ENCODE data around the gene AGBL4.

DNA sequence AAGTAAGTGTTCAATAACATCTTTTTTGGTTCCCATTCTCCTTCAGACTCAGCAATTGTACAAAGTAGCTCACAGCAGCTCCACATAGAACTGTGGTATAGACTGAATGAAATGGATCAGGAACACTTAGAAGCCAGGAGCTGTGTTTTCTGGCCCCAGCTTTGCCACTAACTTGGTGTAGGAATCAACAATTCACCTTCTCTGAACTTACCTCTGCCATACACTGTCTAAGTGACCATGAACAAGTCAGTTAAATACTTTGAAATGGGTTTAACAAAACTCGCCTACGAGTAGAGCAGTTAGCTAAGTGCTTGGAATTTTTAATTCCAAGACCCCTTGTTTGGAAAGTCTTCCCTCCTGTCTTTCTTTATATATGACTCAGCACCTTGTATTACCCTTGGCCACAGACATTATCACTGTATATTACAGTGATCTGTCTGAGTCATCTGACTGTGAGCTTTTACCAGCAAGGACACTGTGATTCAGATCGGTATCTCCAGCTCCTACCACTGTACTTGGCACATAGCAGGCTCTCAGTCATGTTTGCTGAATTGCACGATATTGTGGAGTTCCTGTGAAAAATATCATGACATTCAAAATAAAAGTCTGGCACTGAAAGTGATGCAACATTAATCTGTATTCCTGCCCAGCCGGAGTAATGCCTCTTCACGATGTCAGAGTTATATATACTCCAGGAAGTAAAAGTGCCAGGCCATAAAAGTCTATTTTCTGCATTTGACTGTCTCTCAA lies 1145.4 kb downstream of the AGBL4 start:
- TF ChIP-seq TAF1 (IDR thresholded peaks at IDR 0.05; ENCODE audit: low read depth, low read length) = no peak
- TF ChIP-seq POLR2A (IDR thresholded peaks at IDR 0.05; ENCODE audit: low read depth, low read length) = no peak
- no peak for TF ChIP-seq POLR2AphosphoS5 (IDR thresholded peaks at IDR 0.05; ENCODE audit: low read depth, low read length)
- TF ChIP-seq SPI1 (IDR thresholded peaks at IDR 0.05; ENCODE audit: low read depth, low read length) = no peak
- TF ChIP-seq POU2F2 (IDR thresholded peaks at IDR 0.05; ENCODE audit: low read depth, low read length) = no peak
- TF ChIP-seq PAX5 (IDR thresholded peaks at IDR 0.05; ENCODE audit: insufficient read depth, low read length, severe bottlenecking) = no peak
